Measurements from ENCODE around the gene XCR1. TPM values are rescaled to one million over a fixed set of nuclear protein-coding genes. Genes with fewer than 3 reads are reported as not detected.

The XCR1 gene
- total RNA-seq, 2 donors from 2014 or later = not detected

DNA sequence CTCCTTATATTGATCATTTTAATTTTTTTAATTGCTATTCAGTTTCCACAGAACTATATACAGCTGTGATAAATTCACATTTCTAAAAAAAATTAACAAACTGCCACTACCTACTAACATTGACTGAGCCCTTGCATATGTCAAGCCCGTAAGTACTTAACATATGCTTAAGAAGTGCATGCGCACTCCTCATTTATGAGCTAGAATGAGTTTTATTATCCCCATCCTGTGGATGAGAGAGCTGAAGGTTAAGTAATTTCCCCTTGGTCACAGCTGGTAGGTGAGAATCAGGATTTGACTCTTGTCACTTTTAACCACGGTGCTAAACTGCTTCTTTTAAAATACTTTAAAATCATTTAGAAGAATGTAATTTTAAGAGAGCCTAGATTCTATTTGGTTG, 58.2 kb downstream of the XCR1 start:
- Histone ChIP-seq H3K9me3 (ENCODE audit: control insufficient read depth, low read length) (no peaks in the 10 kb centered on the region), H3K9ac (ENCODE audit: extremely low read depth, low read length, poor library complexity, severe bottlenecking) (no peak overlapping the region), H3K36me3 (ENCODE audit: control insufficient read depth, insufficient read depth, low read length) (peaks cover 45% of the 10 kb centered on the region), H3K4me3 (ENCODE audit: low read length) (no peak overlapping the region), H3K27me3 (ENCODE audit: control insufficient read depth, insufficient read depth, low read length, poor library complexity, severe bottlenecking) (no peaks in the 10 kb centered on the region), H3K27ac (ENCODE audit: low read depth, low read length) (no peak overlapping the region), H3K4me1 (ENCODE audit: control insufficient read depth, insufficient read depth, low read length) (no peaks in the 10 kb centered on the region)
- no peak overlapping the region for H3K4me3 Mint-ChIP-seq
- H3K9me3 Mint-ChIP-seq = no peaks in the 10 kb centered on the region
- WGBS, 2 experiments (ENCODE audit: insufficient coverage in 1 of 2, insufficient read length in 1 of 2) = 99 to 100% methylated on average over 1 to 3 of the region's 3 CpGs
- no peak for DNase-seq
- H3K4me1 Mint-ChIP-seq = no peaks in the 10 kb centered on the region
- TF ChIP-seq, protein P1, sequence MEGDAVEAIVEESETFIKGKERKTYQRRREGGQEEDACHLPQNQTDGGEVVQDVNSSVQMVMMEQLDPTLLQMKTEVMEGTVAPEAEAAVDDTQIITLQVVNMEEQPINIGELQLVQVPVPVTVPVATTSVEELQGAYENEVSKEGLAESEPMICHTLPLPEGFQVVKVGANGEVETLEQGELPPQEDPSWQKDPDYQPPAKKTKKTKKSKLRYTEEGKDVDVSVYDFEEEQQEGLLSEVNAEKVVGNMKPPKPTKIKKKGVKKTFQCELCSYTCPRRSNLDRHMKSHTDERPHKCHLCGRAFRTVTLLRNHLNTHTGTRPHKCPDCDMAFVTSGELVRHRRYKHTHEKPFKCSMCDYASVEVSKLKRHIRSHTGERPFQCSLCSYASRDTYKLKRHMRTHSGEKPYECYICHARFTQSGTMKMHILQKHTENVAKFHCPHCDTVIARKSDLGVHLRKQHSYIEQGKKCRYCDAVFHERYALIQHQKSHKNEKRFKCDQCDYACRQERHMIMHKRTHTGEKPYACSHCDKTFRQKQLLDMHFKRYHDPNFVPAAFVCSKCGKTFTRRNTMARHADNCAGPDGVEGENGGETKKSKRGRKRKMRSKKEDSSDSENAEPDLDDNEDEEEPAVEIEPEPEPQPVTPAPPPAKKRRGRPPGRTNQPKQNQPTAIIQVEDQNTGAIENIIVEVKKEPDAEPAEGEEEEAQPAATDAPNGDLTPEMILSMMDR (conservative IDR thresholded peaks at IDR 0.05) = no peak
- H3K27me3 Mint-ChIP-seq (ENCODE audit: insufficient read depth) = no peaks in the 10 kb centered on the region
- H3K36me3 Mint-ChIP-seq (ENCODE audit: low read depth) = peaks cover 54% of the 10 kb centered on the region
- no peak overlapping the region for H3K27ac Mint-ChIP-seq

DNA sequence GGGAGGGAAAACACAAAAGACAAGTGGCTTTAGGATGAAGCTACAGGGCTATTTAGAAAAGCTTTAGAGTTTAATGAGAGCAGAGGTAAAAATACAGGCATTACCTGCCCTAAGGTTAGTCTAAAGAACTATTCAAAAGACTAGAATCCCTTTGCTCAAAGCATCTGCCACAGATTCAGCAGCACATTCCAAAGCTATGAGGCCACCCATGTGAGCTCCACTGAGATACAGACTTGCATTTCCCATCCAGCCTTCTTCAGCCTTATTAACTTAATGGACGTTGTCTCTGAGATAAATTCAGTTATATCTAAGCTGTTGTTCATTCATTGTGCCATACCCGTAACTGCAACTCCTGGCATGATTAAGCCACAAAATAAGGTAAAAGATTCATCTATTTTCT, 58.6 kb downstream of the XCR1 start:
- Histone ChIP-seq H3K4me1 (ENCODE audit: control insufficient read depth, insufficient read depth, low read length) (no peaks in the 10 kb centered on the region), H3K9me3 (ENCODE audit: control insufficient read depth, low read length) (no peaks in the 10 kb centered on the region), H3K9ac (ENCODE audit: extremely low read depth, low read length, poor library complexity, severe bottlenecking) (no peak overlapping the region), H3K27me3 (ENCODE audit: control insufficient read depth, insufficient read depth, low read length, poor library complexity, severe bottlenecking) (no peaks in the 10 kb centered on the region), H3K27ac (ENCODE audit: low read depth, low read length) (no peak overlapping the region), H3K4me3 (ENCODE audit: low read length) (no peak overlapping the region), H3K36me3 (ENCODE audit: control insufficient read depth, insufficient read depth, low read length) (peaks cover 49% of the 10 kb centered on the region)
- 89 to 100% methylated on average over 1 to 2 of the region's 2 CpGs for WGBS, 2 experiments (ENCODE audit: insufficient coverage in 1 of 2, insufficient read length in 1 of 2)
- no peaks in the 10 kb centered on the region for H3K9me3 Mint-ChIP-seq
- H3K36me3 Mint-ChIP-seq (ENCODE audit: low read depth) = peaks cover 58% of the 10 kb centered on the region
- no peak overlapping the region for H3K4me3 Mint-ChIP-seq
- no peaks in the 10 kb centered on the region for H3K27me3 Mint-ChIP-seq (ENCODE audit: insufficient read depth)
- H3K27ac Mint-ChIP-seq = peak overlapping the region; percentile 81
- no peak for DNase-seq
- H3K4me1 Mint-ChIP-seq = no peaks in the 10 kb centered on the region
- TF ChIP-seq, protein P1 (conservative IDR thresholded peaks at IDR 0.05) = no peak

DNA sequence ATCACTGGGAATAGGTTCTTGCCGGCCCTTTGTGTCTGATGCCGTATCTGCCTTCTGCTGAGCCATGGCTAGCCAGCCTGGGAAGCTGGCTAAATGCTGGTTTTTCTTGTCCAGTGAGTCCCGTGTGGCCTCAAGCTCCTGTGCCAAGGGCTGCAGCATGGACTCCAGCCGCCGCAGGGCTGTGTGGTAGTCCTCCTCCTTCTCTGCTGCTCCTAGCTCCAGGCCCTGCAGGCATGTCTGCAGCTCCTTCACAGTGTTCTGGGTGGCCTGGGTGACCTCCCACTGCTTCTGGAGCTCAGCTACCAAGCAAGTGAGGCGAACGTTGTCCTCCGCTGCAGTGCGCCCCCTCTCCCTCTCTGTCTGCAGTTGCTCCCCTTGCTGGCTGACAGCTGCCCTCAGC, 59.1 kb downstream of the XCR1 start:
- H3K36me3 ChIP-seq (ENCODE audit: control insufficient read depth, insufficient read depth, low read length) = peaks cover 51% of the 10 kb centered on the region
- peaks cover 59% of the 10 kb centered on the region for H3K36me3 Mint-ChIP-seq (ENCODE audit: low read depth)

More for the DNA sequence above, 59.1 kb downstream of the XCR1 start:
- Mint-ChIP-seq H3K4me3 (no peak overlapping the region), H3K4me1 (no peaks in the 10 kb centered on the region), H3K27ac (peak overlapping the region; percentile 81), H3K27me3 (ENCODE audit: insufficient read depth) (no peaks in the 10 kb centered on the region), H3K9me3 (no peaks in the 10 kb centered on the region)
- Histone ChIP-seq H3K9ac (ENCODE audit: extremely low read depth, low read length, poor library complexity, severe bottlenecking) (no peak overlapping the region), H3K9me3 (ENCODE audit: control insufficient read depth, low read length) (no peaks in the 10 kb centered on the region), H3K27me3 (ENCODE audit: control insufficient read depth, insufficient read depth, low read length, poor library complexity, severe bottlenecking) (no peaks in the 10 kb centered on the region), H3K4me1 (ENCODE audit: control insufficient read depth, insufficient read depth, low read length) (no peaks in the 10 kb centered on the region), H3K4me3 (ENCODE audit: low read length) (no peak overlapping the region), H3K27ac (ENCODE audit: low read depth, low read length) (no peak overlapping the region)
- TF ChIP-seq, protein P1 (conservative IDR thresholded peaks at IDR 0.05) = no peak
- 95 to 100% methylated on average over 9 of the region's 9 CpGs for WGBS, 2 experiments (ENCODE audit: insufficient coverage in 1 of 2, insufficient read length in 1 of 2)
- no peak for DNase-seq
